K562 (cell line): ENCODE data around the gene SOD1. TPM values are rescaled to one million over a fixed set of nuclear protein-coding genes. Genes with fewer than 3 reads are reported as not detected.
A peak's percentile ranks its signal among the peaks of the same experiment; 100 is the strongest.

Experiments
- ATAC-seq: fragments of 200-7000 bp; cut with Tn5 transposase; 3 replicates; pipeline ENCODE4 v1.9.1; 2020; ENCODE audit warnings: moderate library complexity
- BruUV-seq: library from RNA; stranded (reverse); fragments of 400-500 nt; replicated peaks from 2 replicates; lab custom pipeline; 2021; lab: Mats Ljungman, UMichigan
- CTCF ChIA-PET: fragments of 300-600 bp; formaldehyde crosslinking; extraction: SDS; loops from one replicate; lab custom pipeline; 2021; ENCODE audit warnings: low intra/inter-chr PET ratio; lab: Yijun Ruan, JAX
- POLR2A ChIA-PET: fragments of 300-600, 350-650 bp; sonication (Branson Sonifier 250); formaldehyde crosslinking; extraction: SDS; loops from one replicate; lab custom pipeline; 2021; ENCODE audit warnings: antibody characterized with exemption, inconsistent platforms; lab: Yijun Ruan, JAX
- DNase-seq, 4 experiments: peaks; one replicate each; pipeline versions ENCODE4 v3.0.0 to v3.0.0-alpha.2; 2011 to 2018; ENCODE audit warnings: low spot score in 3 of 4, mixed read lengths in 3 of 4; ENCODE audit errors: extremely low read depth in 1 of 4
- FAIRE-seq: peaks from 2 replicates; lab custom pipeline; 2011; peaks lifted over from hg19 to GRCh38; lab: Jason Lieb, UNC
- H2AFZ ChIP-seq: 2 replicates; pipeline ENCODE4 v1.6.0; 2011; ENCODE audit warnings: low read depth, low read length, control low read depth, inconsistent platforms
- H3K27ac ChIP-seq: fragments of 200-600 bp; 3 replicates; pipeline ENCODE4 v1.8.0; 2011; ENCODE audit warnings: low read depth, mild to moderate bottlenecking, control low read depth, inconsistent platforms, low read length, moderate library complexity, mixed read lengths; ENCODE audit errors: extremely low read depth
- H3K27me3 ChIP-seq, 2 experiments: fragments of 300-600 bp in 1 of 2; 2 replicates in 1 of 2; 3 replicates in 1 of 2; pipeline versions ENCODE4 v1.6.0 to v1.8.0; 2011; ENCODE audit warnings: inconsistent platforms in 2 of 2, low read length in 2 of 2, mild to moderate bottlenecking in 1 of 2, mixed read lengths in 1 of 2, moderate library complexity in 1 of 2; ENCODE audit not compliant: control insufficient read depth in 2 of 2, insufficient read depth in 2 of 2
- H3K36me3 ChIP-seq: fragments of 300-600 bp; 3 replicates; pipeline ENCODE4 v1.8.0; 2011; ENCODE audit warnings: mild to moderate bottlenecking, low read length, inconsistent platforms; ENCODE audit not compliant: control insufficient read depth, insufficient read depth
- H3K4me1 ChIP-seq, 2 experiments: fragments of 200-600 bp in 1 of 2; replicated peaks in 1 of 2; 2 replicates in 1 of 2; 3 replicates in 1 of 2; pipeline versions ENCODE4 v1.5.1 to v1.8.0; 2011; ENCODE audit warnings: inconsistent platforms in 2 of 2, low read length in 2 of 2, mild to moderate bottlenecking in 1 of 2, mixed read lengths in 1 of 2, moderate library complexity in 1 of 2; ENCODE audit not compliant: control insufficient read depth in 2 of 2, insufficient read depth in 2 of 2
- H3K4me2 ChIP-seq: 2 replicates; pipeline ENCODE4 v1.6.1; 2011; ENCODE audit warnings: low read length, control low read depth, inconsistent platforms, mixed read lengths; ENCODE audit not compliant: insufficient read depth
- H3K4me3 ChIP-seq: fragments of 200-600 bp; sonication (generic), shearing (Covaris generic); 2 replicates; pipeline ENCODE4 v1.5.1; 2016; ENCODE audit warnings: control low read depth, inconsistent platforms
- H3K79me2 ChIP-seq: fragments of 200-600 bp; 3 replicates; pipeline ENCODE4 v1.8.0; 2011; ENCODE audit warnings: low read length, inconsistent platforms; ENCODE audit not compliant: control insufficient read depth, insufficient read depth
- H3K9ac ChIP-seq, 2 experiments: 2 replicates each; pipeline versions ENCODE4 v1.6.0 to v1.6.1; 2011; ENCODE audit warnings: low read depth in 2 of 2, low read length in 2 of 2, control low read depth in 1 of 2, inconsistent platforms in 1 of 2, mild to moderate bottlenecking in 1 of 2, mixed read lengths in 1 of 2; ENCODE audit not compliant: insufficient read depth in 1 of 2
- H3K9me1 ChIP-seq: one replicate; pipeline ENCODE4 v1.6.0; 2011; ENCODE audit warnings: inconsistent platforms, mild to moderate bottlenecking, low read length, moderate library complexity; ENCODE audit not compliant: control insufficient read depth, insufficient read depth
- H3K9me3 ChIP-seq: replicated peaks from 2 replicates; pipeline ENCODE4 v1.5.1; 2011; ENCODE audit warnings: low read depth, low read length, inconsistent platforms; ENCODE audit not compliant: control insufficient read depth, insufficient read depth
- H4K20me1 ChIP-seq: replicated peaks from 2 replicates; pipeline ENCODE4 v1.6.1; 2011; ENCODE audit warnings: low read length, inconsistent platforms, mixed read lengths; ENCODE audit not compliant: control insufficient read depth, insufficient read depth
- CAMTA2 ChIP-seq: fragments of 250-450 bp; sonication (Bioruptor Pico); conservative IDR thresholded peaks from 2 replicates; pipeline ENCODE4 v1.5.1; 2022
- CHD2 ChIP-seq: IDR thresholded peaks from 2 replicates; pipeline ENCODE4 v1.6.1; 2011; ENCODE audit warnings: low read depth, low read length
- GTF3C2 ChIP-seq: IDR thresholded peaks from 3 replicates; pipeline ENCODE4 v1.6.1; 2011; ENCODE audit warnings: borderline replicate concordance, mild to moderate bottlenecking, moderate library complexity; ENCODE audit not compliant: insufficient read length; ENCODE audit errors: extremely low read depth
- NR1H2 ChIP-seq: sonication (generic); formaldehyde crosslinking; IDR thresholded peaks from 2 replicates; pipeline ENCODE4 v1.4.0; 2020; ENCODE audit warnings: mild to moderate bottlenecking, missing genetic modification reagents
- TAF15 ChIP-seq: fragments of 200-400 bp; formaldehyde crosslinking; IDR thresholded peaks from 2 replicates; pipeline ENCODE4 v1.6.1; 2017; ENCODE audit warnings: mild to moderate bottlenecking, low read depth, low read length, moderate library complexity
- THAP7 ChIP-seq: fragments of 250-450 bp; sonication (Bioruptor Pico); IDR thresholded peaks from 2 replicates; pipeline ENCODE4 v1.5.0; 2021
- ZFP1 ChIP-seq: fragments of 450-650 bp; formaldehyde crosslinking; IDR thresholded peaks from 2 replicates; pipeline ENCODE4 v1.4.0; 2020; ENCODE audit warnings: mild to moderate bottlenecking, mixed read lengths
- ZNF696 ChIP-seq: fragments of 250-450 bp; sonication (Bioruptor Pico); conservative IDR thresholded peaks from 2 replicates; pipeline ENCODE4 v1.4.0; 2020; ENCODE audit warnings: mild to moderate bottlenecking, moderate library complexity
- WGBS: fragments of 100-300 bp; shearing (Covaris generic); methylation state at CpG from one replicate; pipeline ENCODE4 v1.1.6; 2016; ENCODE audit warnings: low coverage, mixed read lengths; ENCODE audit not compliant: insufficient coverage; ENCODE audit errors: missing lambda C conversion rate; 5-methylcytosine and 5-hydroxymethylcytosine counted together
- in situ Hi-C: fragments of 300-500 bp; cut with MboI; formaldehyde crosslinking; loops from 4 replicates; pipeline ENCODE4 v1.15.0; 2018; ENCODE audit warnings: inconsistent platforms, mixed read lengths
- intact Hi-C: fragments of 100-400 bp; cut with micrococcal nuclease; formaldehyde crosslinking; loops from 2 replicates; pipeline ENCODE4 v1.14.2; 2022
- polyA plus RNA-seq, 8 experiments: library from polyadenylated mRNA; depleted of rRNA in 4 of 8; stranded (reverse) in 5 of 8; unstranded in 3 of 8; fragments of >200 nt; fragmentation: Nextera tagmentation in 2 of 8; fragmentation: Illumina TruSeq in 1 of 8; extraction: Ambion mirVana in 2 of 8; extraction: Trizol in 1 of 8; gene quantifications; 2 replicates each; pipeline versions ENCODE4 v1.2.1 to v1.2.3, GENCODE V29; 2011 to 2014; ENCODE audit warnings: inconsistent platforms in 1 of 8, missing spikeins in 1 of 8
- total RNA-seq, 7 experiments: library from RNA; depleted of rRNA in 6 of 7; stranded (reverse); fragments of >200 nt in 6 of 7; fragmentation: Illumina TruSeq in 2 of 7; extraction: Trizol in 2 of 7; gene quantifications; 2 replicates each; pipeline versions ENCODE4 v1.2.1 to v1.2.3, GENCODE V29; 2011 to 2021; ENCODE audit warnings: low replicate concordance in 1 of 7
- TF ChIP-seq, protein P1 (sequence below): fragments of 250-450 bp; sonication (Bioruptor Pico); IDR thresholded peaks from 2 replicates; pipeline ENCODE4 v1.6.1; 2021; ENCODE audit warnings: mild to moderate bottlenecking

Gene SOD1
- total and polyA plus RNA-seq, 9 of the 15 experiments (the other 6 are each of a cell fraction or from before 2014, with no cell fraction given) = 452 to 1,409 (median 633) TPM

DNA sequence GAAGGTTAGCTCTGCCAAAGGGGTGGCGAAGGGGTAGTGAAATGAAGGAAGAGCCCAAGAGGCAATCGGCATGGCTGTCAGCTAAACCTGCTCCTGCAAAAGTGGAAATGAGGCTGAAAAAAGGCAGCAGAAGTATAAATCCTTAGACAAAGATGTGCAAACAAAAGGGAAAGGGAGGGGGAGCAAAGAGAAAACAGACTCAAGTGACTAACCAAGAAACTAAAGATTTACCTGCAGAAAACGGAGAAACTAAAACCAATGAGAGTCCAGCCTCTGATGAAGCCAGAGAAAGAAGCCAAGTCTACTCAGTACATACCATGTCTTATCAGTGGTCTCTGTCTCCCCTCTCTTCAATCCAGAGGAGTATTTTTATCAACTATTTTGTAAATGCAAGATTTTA lies 47.1 kb downstream of the SOD1 start:
- ATAC-seq (peak; percentile 30; the same call in 1 of the 3 replicates), DNase-seq (no peak), FAIRE-seq (no peak)
- H3K4me2 ChIP-seq = no peak overlapping the region
- 83% methylated on average over 3 of the region's 3 CpGs for WGBS
- H4K20me1 ChIP-seq = peaks cover 16% of the 10 kb centered on the region; the same call in 1 of the 2 replicates
- no peaks in the 10 kb centered on the region for H3K9me1 ChIP-seq
- no peak overlapping the region for H3K9ac ChIP-seq
- in situ Hi-C loops = no loop called here
- no peak overlapping the region for H3K4me3 ChIP-seq
- ChIA-PET POLR2A (interaction anchor here (0.8 to 1.2 kb wide), 5 partner anchors 7 to 65 kb away, joined by 3 read pairs; no protein-coding TSS in a partner anchor), CTCF (no interaction called here)
- peaks cover 62% of the 10 kb centered on the region for H3K36me3 ChIP-seq
- H3K27me3 ChIP-seq = no peaks in the 10 kb centered on the region
- H2AFZ ChIP-seq = no peak overlapping the region
- H3K9me3 ChIP-seq = no peaks in the 10 kb centered on the region
- peaks cover 3 to 7% of the 10 kb centered on the region in 2 experiments; a peak in 4 of 5 replicates for H3K4me1 ChIP-seq
- BruUV-seq = no TSS peak
- peaks cover 93% of the 10 kb centered on the region for H3K79me2 ChIP-seq
- no peak overlapping the region for H3K27ac ChIP-seq
- intact Hi-C loops = no loop called here
- TF ChIP-seq NR1H2 = no peak
- no peak for TF ChIP-seq TAF15
- TF ChIP-seq GTF3C2 = no peak
- TF ChIP-seq ZNF696 = no peak
- no peak for TF ChIP-seq CHD2
- TF ChIP-seq CAMTA2 = no peak
- no peak for TF ChIP-seq ZFP1 (CRISPR knock-in tag)
- TF ChIP-seq, protein P1, sequence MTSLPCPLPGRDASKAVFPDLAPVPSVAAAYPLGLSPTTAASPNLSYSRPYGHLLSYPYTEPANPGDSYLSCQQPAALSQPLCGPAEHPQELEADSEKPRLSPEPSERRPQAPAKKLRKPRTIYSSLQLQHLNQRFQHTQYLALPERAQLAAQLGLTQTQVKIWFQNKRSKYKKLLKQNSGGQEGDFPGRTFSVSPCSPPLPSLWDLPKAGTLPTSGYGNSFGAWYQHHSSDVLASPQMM (CRISPR knock-in tag) = no peak
- TF ChIP-seq THAP7 (CRISPR knock-in tag) = no peak
